Keratinocyte (primary cell): Measurements from ENCODE around the gene RPA1. TPM values are rescaled to one million over a fixed set of nuclear protein-coding genes. Genes with fewer than 3 reads are reported as not detected.

Experiments
- DNase-seq: peaks from one replicate; pipeline ENCODE4 v3.0.0-alpha.2; 2011; ENCODE audit warnings: low read depth, missing footprints, low spot score
- FAIRE-seq: peaks from 2 replicates; lab custom pipeline; 2011; peaks lifted over from hg19 to GRCh38; lab: Jason Lieb, UNC
- H2AFZ ChIP-seq: 2 replicates; pipeline ENCODE4 v1.6.0; 2012; ENCODE audit warnings: low read length, control low read depth, inconsistent platforms; ENCODE audit not compliant: control insufficient read depth
- H3K27ac ChIP-seq: 2 replicates; pipeline ENCODE4 v1.5.1; 2011; ENCODE audit warnings: low read length; ENCODE audit not compliant: control insufficient read depth, insufficient read depth
- H3K27me3 ChIP-seq: 3 replicates; pipeline ENCODE4 v1.6.0; 2011; ENCODE audit warnings: low read length; ENCODE audit not compliant: control insufficient read depth, insufficient read depth; ENCODE audit errors: extremely low read depth
- H3K36me3 ChIP-seq, 2 experiments: 2 replicates in 1 of 2; 3 replicates in 1 of 2; pipeline ENCODE4 v1.5.1; 2011; ENCODE audit warnings: low read length in 2 of 2, mild to moderate bottlenecking in 1 of 2; ENCODE audit not compliant: control insufficient read depth in 2 of 2, insufficient read depth in 2 of 2; ENCODE audit errors: extremely low read depth in 1 of 2
- H3K4me1 ChIP-seq: 3 replicates; pipeline ENCODE4 v1.5.1; 2011; ENCODE audit warnings: low read length; ENCODE audit not compliant: control insufficient read depth, insufficient read depth; ENCODE audit errors: extremely low read depth
- H3K4me2 ChIP-seq: 3 replicates; pipeline ENCODE4 v1.6.0; 2011; ENCODE audit warnings: low read depth, low read length; ENCODE audit not compliant: control insufficient read depth, insufficient read depth; ENCODE audit errors: extremely low read depth
- H3K4me3 ChIP-seq, 3 experiments: fragments of 200-600 bp in 1 of 3; sonication (generic) in 1 of 3; 2 replicates in 2 of 3; 3 replicates in 1 of 3; pipeline ENCODE4 v1.5.1; 2011 to 2016; ENCODE audit warnings: low read length in 3 of 3, mild to moderate bottlenecking in 3 of 3, control low read depth in 2 of 3, inconsistent platforms in 1 of 3, low read depth in 1 of 3, mixed read lengths in 1 of 3, mixed run types in 1 of 3, moderate library complexity in 1 of 3; ENCODE audit not compliant: control insufficient read depth in 2 of 3, insufficient read depth in 2 of 3; ENCODE audit errors: extremely low read depth in 1 of 3
- H3K79me2 ChIP-seq: 2 replicates; pipeline ENCODE4 v1.6.0; 2012; ENCODE audit warnings: low read length; ENCODE audit not compliant: control insufficient read depth, insufficient read depth
- H3K9ac ChIP-seq: 3 replicates; pipeline ENCODE4 v1.6.0; 2011; ENCODE audit warnings: low read length; ENCODE audit not compliant: control insufficient read depth, insufficient read depth; ENCODE audit errors: extremely low read depth
- H3K9me1 ChIP-seq: 3 replicates; pipeline ENCODE4 v1.6.0; 2011; ENCODE audit warnings: low read length; ENCODE audit not compliant: control insufficient read depth, insufficient read depth; ENCODE audit errors: extremely low read depth
- H3K9me3 ChIP-seq: 2 replicates; pipeline ENCODE4 v1.5.1; 2012; ENCODE audit warnings: low read depth, low read length; ENCODE audit not compliant: control insufficient read depth
- H4K20me1 ChIP-seq: 3 replicates; pipeline ENCODE4 v1.6.0; 2011; ENCODE audit warnings: low read length; ENCODE audit not compliant: control insufficient read depth, insufficient read depth; ENCODE audit errors: extremely low read depth
- EZH2 ChIP-seq: IDR thresholded peaks from one replicate; pipeline ENCODE4 v1.6.1; 2012; ENCODE audit warnings: inconsistent platforms, mild to moderate bottlenecking, low read length, moderate library complexity
- dilution Hi-C: fragments of 300-500 bp; cut with MboI; formaldehyde crosslinking; loops from one replicate; pipeline ENCODE4 v1.7.0; 2020; ENCODE audit warnings: low sequenced_read_pairs; ENCODE audit not compliant: extremely low pct_ligation_motif_present
- polyA plus RNA-seq, 5 experiments: library from polyadenylated mRNA; depleted of rRNA in 3 of 5; stranded (reverse) in 3 of 5; stranded (forward) in 1 of 5; unstranded in 1 of 5; fragments of >200 nt; gene quantifications; 1 replicate in 1 of 5; 2 replicates in 3 of 5; 3 replicates in 1 of 5; pipeline versions ENCODE4 v1.2.1 to v1.2.3, GENCODE V29; 2011 to 2012; ENCODE audit warnings: missing spikeins in 2 of 5, low read depth in 1 of 5, low replicate concordance in 1 of 5
- TF ChIP-seq, protein P1 (sequence below), 3 experiments: IDR thresholded peaks in 1 of 3; conservative IDR thresholded peaks in 1 of 3; optimal IDR thresholded peaks in 1 of 3; 2 replicates in 2 of 3; 3 replicates in 1 of 3; pipeline versions ENCODE3 to v1.5.1; 2011; ENCODE audit warnings: low read length in 3 of 3, mild to moderate bottlenecking in 3 of 3, moderate library complexity in 2 of 3, control low read depth in 1 of 3, inconsistent platforms in 1 of 3; ENCODE audit not compliant: insufficient read depth in 2 of 3; ENCODE audit errors: extremely low read depth in 1 of 3

RPA1 gene
- polyA plus RNA-seq, 1 donor (not counting 4 experiments of a cell fraction or from before 2014, with no cell fraction given) = 74.9 TPM

DNA sequence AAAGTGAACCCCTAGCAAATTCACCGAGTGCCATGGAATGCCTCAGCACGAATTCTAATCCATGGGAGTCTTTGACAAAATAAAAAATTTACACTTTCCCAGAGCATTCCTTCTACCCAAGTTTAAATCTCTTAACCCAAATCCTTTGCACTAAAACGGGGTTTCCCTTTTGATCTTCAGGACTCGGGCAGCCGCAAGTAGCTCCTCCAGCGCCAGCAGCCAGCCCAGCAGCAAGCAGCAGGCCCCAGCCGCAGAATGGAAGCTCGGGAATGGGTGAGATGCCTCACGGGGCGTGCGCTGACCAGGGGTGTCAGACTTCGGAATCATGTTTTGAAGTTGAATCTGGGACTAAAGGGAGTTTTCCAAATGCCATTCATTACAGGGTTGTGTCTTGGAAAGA lies 42.4 kb downstream of the RPA1 start:
- Histone ChIP-seq H3K79me2 (no peaks in the 10 kb centered on the region), H3K9me1 (no peaks in the 10 kb centered on the region), H3K36me3 (peaks cover 8 to 10% of the 10 kb centered on the region in 2 experiments), H2AFZ (no peak overlapping the region), H3K9me3 (no peaks in the 10 kb centered on the region), H3K9ac (no peak overlapping the region), H3K27me3 (no peaks in the 10 kb centered on the region), H3K4me1 (no peaks in the 10 kb centered on the region), H3K4me2 (no peak overlapping the region), H3K4me3 (no peak overlapping the region), H3K27ac (no peak overlapping the region), H4K20me1 (no peaks in the 10 kb centered on the region)
- dilution Hi-C loops = no loop called here
- DNase-seq = no peak
- no peak for TF ChIP-seq EZH2
- TF ChIP-seq, protein P1, sequence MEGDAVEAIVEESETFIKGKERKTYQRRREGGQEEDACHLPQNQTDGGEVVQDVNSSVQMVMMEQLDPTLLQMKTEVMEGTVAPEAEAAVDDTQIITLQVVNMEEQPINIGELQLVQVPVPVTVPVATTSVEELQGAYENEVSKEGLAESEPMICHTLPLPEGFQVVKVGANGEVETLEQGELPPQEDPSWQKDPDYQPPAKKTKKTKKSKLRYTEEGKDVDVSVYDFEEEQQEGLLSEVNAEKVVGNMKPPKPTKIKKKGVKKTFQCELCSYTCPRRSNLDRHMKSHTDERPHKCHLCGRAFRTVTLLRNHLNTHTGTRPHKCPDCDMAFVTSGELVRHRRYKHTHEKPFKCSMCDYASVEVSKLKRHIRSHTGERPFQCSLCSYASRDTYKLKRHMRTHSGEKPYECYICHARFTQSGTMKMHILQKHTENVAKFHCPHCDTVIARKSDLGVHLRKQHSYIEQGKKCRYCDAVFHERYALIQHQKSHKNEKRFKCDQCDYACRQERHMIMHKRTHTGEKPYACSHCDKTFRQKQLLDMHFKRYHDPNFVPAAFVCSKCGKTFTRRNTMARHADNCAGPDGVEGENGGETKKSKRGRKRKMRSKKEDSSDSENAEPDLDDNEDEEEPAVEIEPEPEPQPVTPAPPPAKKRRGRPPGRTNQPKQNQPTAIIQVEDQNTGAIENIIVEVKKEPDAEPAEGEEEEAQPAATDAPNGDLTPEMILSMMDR (optimal IDR thresholded peaks at IDR 0.05 in 1 of 3, IDR thresholded peaks at IDR 0.05 in 1 of 3, conservative IDR thresholded peaks at IDR 0.05 in 1 of 3; ENCODE audit: extremely low read depth in 1 of 3, insufficient read depth in 2 of 3, low read length in 3 of 3) = no peak
- FAIRE-seq = no peak

DNA sequence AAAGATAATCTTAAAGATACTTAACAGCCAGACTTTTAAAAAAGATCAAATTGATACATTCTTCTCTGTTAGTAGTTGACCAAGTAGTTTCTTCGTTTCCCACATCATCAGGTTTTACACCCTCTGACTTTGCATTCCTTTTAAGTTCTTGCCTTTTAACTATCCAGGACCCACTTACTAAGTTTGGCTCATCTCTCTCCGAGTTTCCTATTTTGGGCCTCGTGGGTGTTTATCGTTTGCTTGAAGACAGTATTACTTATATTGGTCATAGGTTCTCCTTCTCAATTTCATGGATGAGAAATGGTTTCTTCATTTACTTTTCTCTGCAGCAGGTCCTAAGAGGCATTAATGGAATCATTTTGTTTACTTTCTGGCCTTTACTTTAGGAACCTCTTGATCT lies 43.2 kb downstream of the RPA1 start:
- H3K9me1 ChIP-seq = no peaks in the 10 kb centered on the region
- no peak for TF ChIP-seq EZH2
- TF ChIP-seq, protein P1 (optimal IDR thresholded peaks at IDR 0.05 in 1 of 3, IDR thresholded peaks at IDR 0.05 in 1 of 3, conservative IDR thresholded peaks at IDR 0.05 in 1 of 3; ENCODE audit: extremely low read depth in 1 of 3, insufficient read depth in 2 of 3, low read length in 3 of 3) = no peak
- H3K9ac ChIP-seq = no peak overlapping the region
- dilution Hi-C loops = no loop called here
- no peak overlapping the region for H3K4me3 ChIP-seq
- no peak overlapping the region for H2AFZ ChIP-seq
- no peaks in the 10 kb centered on the region for H3K27me3 ChIP-seq
- H4K20me1 ChIP-seq = no peaks in the 10 kb centered on the region
- no peaks in the 10 kb centered on the region for H3K4me1 ChIP-seq
- no peak for FAIRE-seq
- H3K36me3 ChIP-seq = peaks cover 8 to 11% of the 10 kb centered on the region in 2 experiments
- no peak overlapping the region for H3K27ac ChIP-seq
- no peak for DNase-seq
- no peak overlapping the region for H3K4me2 ChIP-seq
- no peaks in the 10 kb centered on the region for H3K79me2 ChIP-seq
- no peaks in the 10 kb centered on the region for H3K9me3 ChIP-seq
